Measurements from ENCODE around the gene CELSR1. TPM values are rescaled to one million over a fixed set of nuclear protein-coding genes. Genes with fewer than 3 reads are reported as not detected.

Gene CELSR1
- polyA plus RNA-seq, 1 experiment: 1.0 TPM

GRCh38 chr22:46356496-46357480 is 180.6 kb downstream of the CELSR1 start:
- H3K36me3 ChIP-seq (ENCODE audit: control insufficient read depth, insufficient read depth, low read length): peaks cover 41% of the 10 kb centered on the region
- H3K4me3 ChIP-seq (ENCODE audit: low read depth, low read length): no peak overlapping the region
- no peak for TF ChIP-seq CTCF (IDR thresholded peaks at IDR 0.05; ENCODE audit: insufficient read depth, low read depth, low read length)
- DNase-seq (ENCODE audit: low read depth): no peak
- H3K27me3 ChIP-seq (ENCODE audit: control insufficient read depth, insufficient read depth, low read length): no peaks in the 10 kb centered on the region
- CTCF ChIA-PET: interaction anchor here (0.9 to 2.6 kb wide), 6 partner anchors 10 to 192 kb away, joined by 3 to 29 read pairs (median 8); no protein-coding TSS in a partner anchor
- POLR2A ChIA-PET: no interaction called here

- H3K36me3 ChIP-seq (ENCODE audit: control insufficient read depth, insufficient read depth, low read length): peaks cover 48% of the 10 kb centered on the region
- ChIA-PET CTCF (interaction anchor here (1.1 to 2.6 kb wide), 5 partner anchors 9 to 193 kb away, joined by 3 to 29 read pairs (median 9); no protein-coding TSS in a partner anchor), POLR2A (no interaction called here)
Measured at GRCh38 chr22:46355996-46356471, 181.4 kb downstream of the CELSR1 start.

GRCh38 chr22:46355369-46355995 is 181.9 kb downstream of the CELSR1 start:
- POLR2A ChIA-PET: no interaction called here
- CTCF ChIA-PET: interaction anchor here (1.1 to 2.6 kb wide), 5 partner anchors 8 to 193 kb away, joined by 3 to 29 read pairs (median 9); no protein-coding TSS in a partner anchor
- TF ChIP-seq CTCF (IDR thresholded peaks at IDR 0.05; ENCODE audit: insufficient read depth, low read depth, low read length): peak; percentile 87
- H3K36me3 ChIP-seq (ENCODE audit: control insufficient read depth, insufficient read depth, low read length): peaks cover 53% of the 10 kb centered on the region
- DNase-seq (ENCODE audit: low read depth): no peak
- H3K4me3 ChIP-seq (ENCODE audit: low read depth, low read length): no peak overlapping the region
- H3K27me3 ChIP-seq (ENCODE audit: control insufficient read depth, insufficient read depth, low read length): no peaks in the 10 kb centered on the region

More at GRCh38 chr22:46355996-46356471, 181.4 kb downstream of the CELSR1 start:
- DNase-seq (ENCODE audit: low read depth): no peak
- H3K27me3 ChIP-seq (ENCODE audit: control insufficient read depth, insufficient read depth, low read length): no peaks in the 10 kb centered on the region
- no peak for TF ChIP-seq CTCF (IDR thresholded peaks at IDR 0.05; ENCODE audit: insufficient read depth, low read depth, low read length)
- H3K4me3 ChIP-seq (ENCODE audit: low read depth, low read length): no peak overlapping the region

- no peak for DNase-seq (ENCODE audit: low read depth)
- no peak for TF ChIP-seq CTCF (IDR thresholded peaks at IDR 0.05; ENCODE audit: insufficient read depth, low read depth, low read length)
- Histone ChIP-seq H3K4me3 (ENCODE audit: low read depth, low read length) (no peak overlapping the region), H3K27me3 (ENCODE audit: control insufficient read depth, insufficient read depth, low read length) (no peaks in the 10 kb centered on the region), H3K36me3 (ENCODE audit: control insufficient read depth, insufficient read depth, low read length) (peaks cover 56% of the 10 kb centered on the region)
- ChIA-PET POLR2A (no interaction called here), CTCF (interaction anchor here (0.6 to 2.3 kb wide), 5 partner anchors 12 to 191 kb away, joined by 3 to 29 read pairs (median 6); no protein-coding TSS in a partner anchor)
Measured at GRCh38 chr22:46354993-46355305, 182.5 kb downstream of the CELSR1 start.
